Measurements from ENCODE around the gene MAPKAPK2. TPM values are rescaled to one million over a fixed set of nuclear protein-coding genes. Genes with fewer than 3 reads are reported as not detected.

MAPKAPK2 gene
- total RNA-seq, 6 donors from 2014 or later, result 64.8 to 135 (median 84.3) TPM

DNA sequence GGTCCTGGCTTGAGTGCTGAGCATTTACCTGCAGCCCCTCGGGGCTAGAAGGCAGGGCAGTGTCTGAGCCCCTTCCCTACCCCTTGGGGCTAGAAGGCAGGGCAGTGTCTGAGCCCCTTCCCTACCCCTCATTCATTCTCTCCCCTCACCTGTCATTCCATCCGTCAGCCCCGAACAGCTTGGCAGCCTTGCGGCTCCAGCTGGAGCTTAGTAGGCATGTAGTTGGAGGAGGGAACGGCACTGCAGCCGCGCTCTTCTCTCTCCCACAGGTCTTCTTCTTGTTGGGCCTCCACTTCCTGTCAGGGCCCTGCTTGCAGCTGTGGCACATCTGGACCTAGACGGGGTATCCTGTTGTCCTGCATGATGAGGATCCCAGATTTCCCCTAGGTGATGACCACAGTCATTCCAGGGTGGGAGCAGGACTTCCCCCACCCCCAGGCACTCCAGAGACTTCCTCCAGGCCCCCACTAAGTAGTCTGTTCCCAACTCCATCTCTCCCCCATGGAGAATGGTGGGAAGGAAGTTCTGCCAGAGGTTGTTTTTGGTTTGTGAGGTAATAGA lies 22.2 kb downstream of the MAPKAPK2 start:
- peak overlapping the region in 2 of 4 donors; percentile 5 to 26 for H3K27ac ChIP-seq

DNA sequence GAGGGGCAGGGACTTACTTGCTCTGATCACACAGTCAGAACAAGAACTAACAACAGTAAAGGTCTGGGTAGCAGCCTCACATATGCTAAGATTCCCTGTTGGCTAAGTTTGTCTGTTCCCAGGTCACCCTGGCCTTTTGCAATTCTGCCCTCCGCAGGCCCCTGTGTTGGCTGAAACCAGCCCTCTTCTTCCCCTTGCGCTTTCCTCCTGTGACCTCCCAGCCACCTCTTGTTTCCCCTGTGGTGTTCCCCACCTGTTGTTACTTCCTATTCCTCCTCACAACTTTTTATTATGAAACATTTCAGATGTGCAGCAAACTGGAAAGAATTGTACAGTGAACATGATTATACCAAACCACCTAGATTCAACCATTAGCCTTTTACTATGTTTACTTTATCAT lies 23.4 kb downstream of the MAPKAPK2 start:
- no peaks in the 10 kb centered on the region for H3K9me3 ChIP-seq
- WGBS, 2 donors, result 57 to 70% methylated on average over 2 of the region's 2 CpGs
- DNase-seq (peak in 1 of 2 donors; percentile 60), ATAC-seq (ENCODE audit: low FRiP score in 2 of 2) (no peak)
- TF ChIP-seq EP300 (IDR thresholded peaks at IDR 0.05), result no peak
- TF ChIP-seq, protein P1, sequence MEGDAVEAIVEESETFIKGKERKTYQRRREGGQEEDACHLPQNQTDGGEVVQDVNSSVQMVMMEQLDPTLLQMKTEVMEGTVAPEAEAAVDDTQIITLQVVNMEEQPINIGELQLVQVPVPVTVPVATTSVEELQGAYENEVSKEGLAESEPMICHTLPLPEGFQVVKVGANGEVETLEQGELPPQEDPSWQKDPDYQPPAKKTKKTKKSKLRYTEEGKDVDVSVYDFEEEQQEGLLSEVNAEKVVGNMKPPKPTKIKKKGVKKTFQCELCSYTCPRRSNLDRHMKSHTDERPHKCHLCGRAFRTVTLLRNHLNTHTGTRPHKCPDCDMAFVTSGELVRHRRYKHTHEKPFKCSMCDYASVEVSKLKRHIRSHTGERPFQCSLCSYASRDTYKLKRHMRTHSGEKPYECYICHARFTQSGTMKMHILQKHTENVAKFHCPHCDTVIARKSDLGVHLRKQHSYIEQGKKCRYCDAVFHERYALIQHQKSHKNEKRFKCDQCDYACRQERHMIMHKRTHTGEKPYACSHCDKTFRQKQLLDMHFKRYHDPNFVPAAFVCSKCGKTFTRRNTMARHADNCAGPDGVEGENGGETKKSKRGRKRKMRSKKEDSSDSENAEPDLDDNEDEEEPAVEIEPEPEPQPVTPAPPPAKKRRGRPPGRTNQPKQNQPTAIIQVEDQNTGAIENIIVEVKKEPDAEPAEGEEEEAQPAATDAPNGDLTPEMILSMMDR (IDR thresholded peaks at IDR 0.05), result no peak
- no peak for TF ChIP-seq POLR2A (IDR thresholded peaks at IDR 0.05)
- TF ChIP-seq POLR2AphosphoS5 (IDR thresholded peaks at IDR 0.05), result no peak
- peak overlapping the region in 1 of 4 donors; percentile 25 for H3K27ac ChIP-seq
- H3K27me3 ChIP-seq, result no peaks in the 10 kb centered on the region
- peaks cover 71 to 85% (median 78%) of the 10 kb centered on the region in 4 donors for H3K4me1 ChIP-seq
- H3K4me3 ChIP-seq, result no peak overlapping the region
- H3K36me3 ChIP-seq, result no peaks in the 10 kb centered on the region

More for the DNA sequence above, 22.2 kb downstream of the MAPKAPK2 start:
- no peaks in the 10 kb centered on the region for H3K9me3 ChIP-seq
- TF ChIP-seq, protein P1 (IDR thresholded peaks at IDR 0.05), result no peak
- TF ChIP-seq EP300 (IDR thresholded peaks at IDR 0.05) (no peak), POLR2A (IDR thresholded peaks at IDR 0.05) (no peak), POLR2AphosphoS5 (IDR thresholded peaks at IDR 0.05) (no peak)
- ATAC-seq (ENCODE audit: low FRiP score in 2 of 2) (no peak), DNase-seq (no peak)
- 72 to 76% methylated on average over 8 of the region's 8 CpGs for WGBS, 2 donors
- no peaks in the 10 kb centered on the region for H3K36me3 ChIP-seq
- H3K27me3 ChIP-seq, result no peaks in the 10 kb centered on the region
- peaks cover 67 to 89% (median 76%) of the 10 kb centered on the region in 4 donors for H3K4me1 ChIP-seq
- no peak overlapping the region for H3K4me3 ChIP-seq

DNA sequence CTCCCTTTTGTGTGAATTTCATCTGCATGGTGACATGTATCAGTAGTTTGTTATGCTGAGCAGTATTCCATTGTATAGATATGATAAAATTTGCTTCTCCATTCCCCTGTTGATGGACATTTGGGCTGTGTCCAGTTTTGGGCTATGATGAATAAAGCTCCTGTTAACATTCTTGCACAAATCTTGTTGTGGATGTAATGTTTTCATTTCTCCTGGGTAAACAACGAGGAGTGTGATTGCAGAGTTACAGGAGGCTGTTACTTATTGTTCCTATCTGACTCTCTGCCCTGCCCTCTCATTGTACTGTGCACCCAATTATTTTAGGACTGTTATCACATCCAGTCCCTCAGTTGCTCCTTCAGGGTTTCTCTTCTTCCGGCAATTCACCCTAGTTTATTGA lies 24.2 kb downstream of the MAPKAPK2 start:
- Histone ChIP-seq H3K4me3 (no peak overlapping the region), H3K27me3 (no peaks in the 10 kb centered on the region), H3K4me1 (peaks cover 74 to 85% (median 79%) of the 10 kb centered on the region in 4 donors), H3K9me3 (no peaks in the 10 kb centered on the region), H3K27ac (no peak overlapping the region), H3K36me3 (no peaks in the 10 kb centered on the region)
- TF ChIP-seq EP300 (IDR thresholded peaks at IDR 0.05) (no peak), POLR2AphosphoS5 (IDR thresholded peaks at IDR 0.05) (no peak), POLR2A (IDR thresholded peaks at IDR 0.05) (no peak)
- TF ChIP-seq, protein P1 (IDR thresholded peaks at IDR 0.05), result no peak
- WGBS, 2 donors, result 44 to 51% methylated on average over 2 of the region's 2 CpGs
- ATAC-seq (ENCODE audit: low FRiP score in 2 of 2), result no peak
- no peak for DNase-seq

DNA sequence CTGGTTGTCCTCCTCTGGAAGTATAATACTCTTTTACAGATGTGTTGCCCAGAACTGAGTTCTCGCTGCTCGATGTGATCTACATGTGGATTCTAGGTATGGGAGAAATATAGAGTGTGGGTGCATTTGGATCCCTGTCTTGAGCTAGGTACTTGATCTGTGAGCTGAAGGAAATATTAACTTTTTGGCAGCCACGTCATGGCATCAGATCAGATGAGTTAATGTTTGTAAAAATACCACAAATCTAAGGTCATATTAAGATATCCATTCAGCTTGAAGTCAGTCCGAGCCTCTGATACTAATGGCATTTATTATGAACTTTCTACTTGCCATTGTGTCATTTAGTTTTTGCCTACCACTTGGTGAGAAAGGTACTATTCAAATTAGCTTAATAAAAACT lies 24.6 kb downstream of the MAPKAPK2 start:
- Histone ChIP-seq H3K27ac (no peak overlapping the region), H3K36me3 (no peaks in the 10 kb centered on the region), H3K27me3 (no peaks in the 10 kb centered on the region), H3K4me3 (no peak overlapping the region), H3K4me1 (peaks cover 74 to 85% (median 80%) of the 10 kb centered on the region in 4 donors), H3K9me3 (no peaks in the 10 kb centered on the region)
- WGBS, 2 donors, result 61 to 69% methylated on average over 4 of the region's 4 CpGs
- ATAC-seq (ENCODE audit: low FRiP score in 2 of 2), result no peak
- DNase-seq, result no peak
- TF ChIP-seq EP300 (IDR thresholded peaks at IDR 0.05) (no peak), POLR2AphosphoS5 (IDR thresholded peaks at IDR 0.05) (no peak), POLR2A (IDR thresholded peaks at IDR 0.05) (no peak)
- TF ChIP-seq, protein P1 (IDR thresholded peaks at IDR 0.05), result no peak

All from upper lobe of left lung (tissue), 6 donors.